GM12891 (cell line): ENCODE data around the gene EFCAB13.
"Not testable (repeated sequence)": the region's sequence is repeated elsewhere in the genome, so short reads cannot be mapped to it uniquely, and the experiment has no call there.

ENCODE experiments used
- DNase-seq: peaks from one replicate; pipeline ENCODE4 v3.0.0; 2011; ENCODE audit warnings: low spot score; ENCODE audit not compliant: insufficient read length
- FAIRE-seq: peaks from 2 replicates; lab custom pipeline; 2011; peaks lifted over from hg19 to GRCh38; lab: Jason Lieb, UNC
- PAX5 ChIP-seq: IDR thresholded peaks from 2 replicates; pipeline ENCODE4 v1.6.1; 2011; ENCODE audit warnings: low read length, moderate library complexity, mild to moderate bottlenecking; ENCODE audit not compliant: insufficient read depth, severe bottlenecking
- POLR2A ChIP-seq: IDR thresholded peaks from 2 replicates; pipeline ENCODE4 v1.6.1; 2011; ENCODE audit warnings: low read depth, low read length, control low read depth
- POLR2AphosphoS5 ChIP-seq: IDR thresholded peaks from 2 replicates; pipeline ENCODE4 v1.6.1; 2011; ENCODE audit warnings: low read depth, low read length, control low read depth
- POU2F2 ChIP-seq: IDR thresholded peaks from 2 replicates; pipeline ENCODE4 v1.6.1; 2011; ENCODE audit warnings: low read depth, mild to moderate bottlenecking, control low read depth, low read length, moderate library complexity
- SPI1 ChIP-seq: IDR thresholded peaks from 2 replicates; pipeline ENCODE4 v1.6.1; 2011; ENCODE audit warnings: low read depth, low read length, control low read depth
- TAF1 ChIP-seq: IDR thresholded peaks from 2 replicates; pipeline ENCODE4 v1.6.1; 2011; ENCODE audit warnings: low read depth, low read length, control low read depth

The EFCAB13 gene

GRCh38 chr17:47373002-47373401, 49.2 kb downstream of the EFCAB13 start:
- TF ChIP-seq POLR2A, result no peak
- no peak for TF ChIP-seq POU2F2
- no peak for TF ChIP-seq TAF1
- no peak for TF ChIP-seq PAX5
- no peak for FAIRE-seq
- no peak for DNase-seq

- DNase-seq (no peak), FAIRE-seq (no peak)
- no peak for TF ChIP-seq TAF1
- TF ChIP-seq POU2F2, result no peak
- no peak for TF ChIP-seq POLR2A
- TF ChIP-seq PAX5, result no peak
- no peak for TF ChIP-seq SPI1
- no peak for TF ChIP-seq POLR2AphosphoS5
Measured at GRCh38 chr17:47376247-47376646, 52.5 kb downstream of the EFCAB13 start.

GRCh38 chr17:47388825-47389224, 65.1 kb downstream of the EFCAB13 start:
- DNase-seq (no peak), FAIRE-seq (no peak)
- no peak for TF ChIP-seq POU2F2
- no peak for TF ChIP-seq POLR2AphosphoS5
- no peak for TF ChIP-seq PAX5
- TF ChIP-seq POLR2A, result no peak
- no peak for TF ChIP-seq TAF1
- TF ChIP-seq SPI1, result no peak

- not testable (repeated sequence) for DNase-seq, FAIRE-seq
Measured at GRCh38 chr17:47397532-47398128, 73.9 kb downstream of the EFCAB13 start.

GRCh38 chr17:47400333-47400732, 76.6 kb downstream of the EFCAB13 start:
- no peak for FAIRE-seq
- TF ChIP-seq POLR2AphosphoS5, result no peak
- no peak for TF ChIP-seq TAF1
- TF ChIP-seq PAX5, result no peak
- TF ChIP-seq POLR2A, result no peak
- no peak for DNase-seq

GRCh38 chr17:47401100-47401499, 77.3 kb downstream of the EFCAB13 start:
- DNase-seq (no peak), FAIRE-seq (no peak)
- TF ChIP-seq POLR2A (no peak), POLR2AphosphoS5 (no peak), PAX5 (no peak), SPI1 (no peak), POU2F2 (no peak), TAF1 (no peak)

- TF ChIP-seq POLR2A (no peak), POU2F2 (no peak)
- FAIRE-seq, result no peak
Measured at GRCh38 chr17:47404006-47404405, 80.3 kb downstream of the EFCAB13 start.

GRCh38 chr17:47404875-47405274, 81.1 kb downstream of the EFCAB13 start:
- TF ChIP-seq TAF1 (no peak), PAX5 (no peak), POU2F2 (no peak), POLR2AphosphoS5 (no peak), POLR2A (no peak)
- no peak for FAIRE-seq
- no peak for DNase-seq

More at GRCh38 chr17:47404006-47404405, 80.3 kb downstream of the EFCAB13 start:
- no peak for DNase-seq

GRCh38 chr17:47413872-47414271, 90.1 kb downstream of the EFCAB13 start:
- DNase-seq, result no peak
- TF ChIP-seq TAF1 (no peak), SPI1 (no peak), POLR2A (no peak), POLR2AphosphoS5 (no peak), PAX5 (no peak), POU2F2 (no peak)
- FAIRE-seq, result no peak

- no peak for DNase-seq
- FAIRE-seq, result no peak
- no peak for TF ChIP-seq SPI1
- TF ChIP-seq POU2F2, result no peak
- TF ChIP-seq POLR2AphosphoS5, result no peak
- no peak for TF ChIP-seq POLR2A
- TF ChIP-seq TAF1, result no peak
- TF ChIP-seq PAX5, result no peak
Measured at GRCh38 chr17:47414612-47415011, 90.9 kb downstream of the EFCAB13 start.
